GM12878 (cell line): Measurements from ENCODE around the gene SIGLEC11. TPM values are rescaled to one million over a fixed set of nuclear protein-coding genes. Genes with fewer than 3 reads are reported as not detected.

ENCODE experiments used
- ATAC-seq: fragments of 200-7000 bp; cut with Tn5 transposase; 3 replicates; pipeline ENCODE4 v1.9.1; 2020; ENCODE audit warnings: mild to moderate bottlenecking, moderate library complexity
- BruUV-seq: library from RNA; stranded (reverse); fragments of 400-500 nt; replicated peaks from 2 replicates; lab custom pipeline; 2021; lab: Mats Ljungman, UMichigan
- CTCF ChIA-PET: fragments of 300-600 bp; sonication (Branson Sonifier 250); formaldehyde crosslinking; extraction: SDS; loops from one replicate; lab custom pipeline; 2021; ENCODE audit warnings: inconsistent platforms; lab: Yijun Ruan, JAX
- POLR2A ChIA-PET: fragments of 350-600 bp; formaldehyde crosslinking; extraction: SDS; loops from one replicate; lab custom pipeline; 2021; ENCODE audit warnings: inconsistent platforms; lab: Charles Lee
- RAD21 ChIA-PET: fragments of 300-600 bp; sonication (Branson Sonifier 250); formaldehyde crosslinking; loops from one replicate; lab custom pipeline; 2023; ENCODE audit warnings: antibody characterized with exemption; ENCODE audit not compliant: unreplicated experiment; lab: Charles Lee
- SMC1A ChIA-PET: fragments of 300-600 bp; sonication (Branson Sonifier 250); formaldehyde crosslinking; loops from one replicate; lab custom pipeline; 2023; ENCODE audit not compliant: unreplicated experiment, uncharacterized antibody; lab: Charles Lee
- DNase-seq: peaks from one replicate; pipeline ENCODE4 v3.0.0-alpha.2; 2011; ENCODE audit warnings: low read depth, low spot score
- FAIRE-seq: peaks from 3 replicates; lab custom pipeline; 2011; peaks lifted over from hg19 to GRCh38; lab: Jason Lieb, UNC
- H2AFZ ChIP-seq: 2 replicates; pipeline ENCODE4 v1.6.0; 2011; ENCODE audit warnings: low read depth, low read length, control low read depth; ENCODE audit not compliant: control insufficient read depth
- H3K27ac ChIP-seq: 2 replicates; pipeline ENCODE4 v1.5.1; 2011; ENCODE audit warnings: control low read depth; ENCODE audit not compliant: control insufficient read depth, insufficient read depth
- H3K27me3 ChIP-seq, 2 experiments: replicated peaks in 1 of 2; 2 replicates each; pipeline versions ENCODE4 v1.6.0 to v1.6.1; 2011; ENCODE audit warnings: low read length in 1 of 2; ENCODE audit not compliant: control insufficient read depth in 2 of 2, insufficient read depth in 2 of 2
- H3K36me3 ChIP-seq, 2 experiments: 2 replicates each; pipeline ENCODE4 v1.5.1; 2011; ENCODE audit warnings: low read length in 1 of 2; ENCODE audit not compliant: control insufficient read depth in 2 of 2, insufficient read depth in 2 of 2
- H3K4me1 ChIP-seq: 2 replicates; pipeline ENCODE4 v1.6.1; 2011; ENCODE audit warnings: mild to moderate bottlenecking, low read length, moderate library complexity, mixed read lengths; ENCODE audit not compliant: control insufficient read depth, insufficient read depth
- H3K4me2 ChIP-seq: 2 replicates; pipeline ENCODE4 v1.6.0; 2011; ENCODE audit warnings: control low read depth; ENCODE audit not compliant: control insufficient read depth, insufficient read depth
- H3K4me3 ChIP-seq: fragments of 200-600 bp; sonication (generic); 2 replicates; pipeline ENCODE4 v1.5.1; 2016
- H3K79me2 ChIP-seq: 2 replicates; pipeline ENCODE4 v1.6.0; 2011; ENCODE audit warnings: low read length; ENCODE audit not compliant: control insufficient read depth, insufficient read depth
- H3K9ac ChIP-seq: 2 replicates; pipeline ENCODE4 v1.8.0; 2011; ENCODE audit warnings: low read length, control low read depth, mixed read lengths; ENCODE audit not compliant: control insufficient read depth, insufficient read depth
- H3K9me3 ChIP-seq: replicated peaks from 3 replicates; pipeline ENCODE4 v1.5.1; 2011; ENCODE audit warnings: mild to moderate bottlenecking, low read length; ENCODE audit not compliant: control insufficient read depth, insufficient read depth
- H4K20me1 ChIP-seq: 2 replicates; pipeline ENCODE4 v1.6.0; 2011; ENCODE audit not compliant: control insufficient read depth, insufficient read depth
- BMI1 ChIP-seq: fragments of 450-650 bp; IDR thresholded peaks from 2 replicates; pipeline ENCODE4 v1.6.1; 2016; ENCODE audit warnings: mild to moderate bottlenecking, moderate library complexity, borderline replicate concordance
- CBX5 ChIP-seq: sonication (generic); IDR thresholded peaks from 2 replicates; pipeline ENCODE4 v1.6.1; 2016; ENCODE audit warnings: low read depth, moderate library complexity, mild to moderate bottlenecking, inconsistent platforms
- ETV6 ChIP-seq, 2 experiments: fragments of 450-650 bp in 1 of 2; IDR thresholded peaks in 1 of 2; conservative IDR thresholded peaks in 1 of 2; 2 replicates each; pipeline ENCODE4 v1.6.1; 2014; ENCODE audit warnings: antibody characterized with exemption in 1 of 2, borderline replicate concordance in 1 of 2, low read depth in 1 of 2, mild to moderate bottlenecking in 1 of 2, moderate library complexity in 1 of 2
- IRF4 ChIP-seq: IDR thresholded peaks from 2 replicates; pipeline ENCODE4 v1.6.1; 2011; ENCODE audit warnings: low read depth, low read length
- JUNB ChIP-seq: IDR thresholded peaks from 2 replicates; pipeline ENCODE4 v1.6.1; 2016; ENCODE audit warnings: antibody characterized with exemption, mild to moderate bottlenecking
- MAX ChIP-seq: IDR thresholded peaks from 2 replicates; pipeline ENCODE4 v1.6.1; 2012; ENCODE audit warnings: low read depth, low read length, improper control_type of control experiment
- MEF2B ChIP-seq: fragments of 450-650 bp; IDR thresholded peaks from 2 replicates; pipeline ENCODE4 v1.6.1; 2018; ENCODE audit warnings: mild to moderate bottlenecking, moderate library complexity; ENCODE audit not compliant: partially characterized antibody, poor library complexity, severe bottlenecking
- SMC3 ChIP-seq: IDR thresholded peaks from 2 replicates; pipeline ENCODE4 v1.6.1; 2011; ENCODE audit warnings: low read length, improper control_type of control experiment, borderline replicate concordance
- SPI1 ChIP-seq: IDR thresholded peaks from 2 replicates; pipeline ENCODE4 v1.6.1; 2011; ENCODE audit warnings: low read depth, mild to moderate bottlenecking, low read length, moderate library complexity, borderline replicate concordance; ENCODE audit not compliant: insufficient read depth
- SREBF1 ChIP-seq: IDR thresholded peaks from 2 replicates; pipeline ENCODE4 v1.6.1; 2012; ENCODE audit warnings: mild to moderate bottlenecking, low read length
- TCF7 ChIP-seq: IDR thresholded peaks from 2 replicates; pipeline ENCODE4 v1.6.1; 2014; ENCODE audit warnings: antibody characterized with exemption, borderline replicate concordance
- ZBED1 ChIP-seq: IDR thresholded peaks from 2 replicates; pipeline ENCODE4 v1.6.1; 2016; ENCODE audit warnings: borderline replicate concordance
- ZBTB4 ChIP-seq: fragments of 450-650 bp; formaldehyde crosslinking; IDR thresholded peaks from 2 replicates; pipeline ENCODE4 v1.4.0; 2022; ENCODE audit warnings: mild to moderate bottlenecking, moderate library complexity
- ZNF217 ChIP-seq: fragments of 450-650 bp; IDR thresholded peaks from 2 replicates; pipeline ENCODE4 v1.6.1; 2017; ENCODE audit warnings: antibody characterized with exemption, mild to moderate bottlenecking
- ZNF274 ChIP-seq: IDR thresholded peaks from one replicate; pipeline ENCODE4 v1.8.0; 2011; ENCODE audit not compliant: insufficient read length, insufficient read depth
- whole genome bisulfite sequencing: methylation state at CpG from one replicate; pipeline ENCODE4 v1.1.6; 2016; ENCODE audit warnings: low lambda C conversion rate; ENCODE audit not compliant: insufficient replicate concordance, insufficient coverage; ENCODE audit errors: missing lambda C conversion rate; 5-methylcytosine and 5-hydroxymethylcytosine counted together
- in situ Hi-C: fragments of 300-500 bp; cut with MboI; formaldehyde crosslinking; loops from 9 replicates; pipeline ENCODE4 v1.14.3; 2018; ENCODE audit warnings: mixed read lengths
- intact Hi-C: fragments of 100-400 bp; cut with micrococcal nuclease; formaldehyde crosslinking; loops from one replicate; pipeline ENCODE4 v1.14.2; 2022; ENCODE audit not compliant: unreplicated experiment
- polyA plus RNA-seq, 11 experiments: library from polyadenylated mRNA; depleted of rRNA in 4 of 11; unstranded in 6 of 11; stranded (reverse) in 5 of 11; fragments of >200 nt; fragmentation: Nextera tagmentation in 4 of 11; fragmentation: Illumina TruSeq in 1 of 11; extraction: Ambion mirVana in 4 of 11; extraction: Trizol in 1 of 11; gene quantifications; 1 replicate in 1 of 11; 2 replicates in 10 of 11; pipeline versions ENCODE4 v1.2.1 to v1.2.3, GENCODE V29; 2011 to 2016; ENCODE audit warnings: inconsistent platforms in 2 of 11, missing spikeins in 2 of 11, low read depth in 1 of 11
- total RNA-seq, 4 experiments: library from RNA; depleted of rRNA in 3 of 4; stranded (reverse); fragments of >200 nt in 3 of 4; fragmentation: Illumina TruSeq in 1 of 4; extraction: Trizol in 1 of 4; gene quantifications; 2 replicates each; pipeline versions ENCODE4 v1.2.1 to v1.2.3, GENCODE V29; 2013 to 2021
- TF ChIP-seq, protein P1 (sequence below): IDR thresholded peaks from 2 replicates; pipeline ENCODE4 v1.6.1; 2011; ENCODE audit warnings: borderline replicate concordance, low read depth, mild to moderate bottlenecking, moderate library complexity, low read length; ENCODE audit not compliant: insufficient read depth, poor library complexity, severe bottlenecking

Gene SIGLEC11
- total and polyA plus RNA-seq, 10 of the 15 experiments (the other 5 are each of a cell fraction or from before 2014, with no cell fraction given) = not detected

GRCh38 chr19:49933643-49934042, 27.3 kb downstream of the SIGLEC11 start (continued):
- TF ChIP-seq MAX = no peak
- no peak for TF ChIP-seq SMC3
- no peak for TF ChIP-seq ETV6 (conservative IDR thresholded peaks at IDR 0.05 in 1 of 2, IDR thresholded peaks at IDR 0.05 in 1 of 2; ENCODE audit: borderline replicate concordance in 1 of 2, low read depth in 1 of 2)
- TF ChIP-seq SPI1 = no peak
- no peak for TF ChIP-seq JUNB
- no peak for TF ChIP-seq SREBF1

- Histone ChIP-seq H3K36me3 (peaks cover 6 to 9% of the 10 kb centered on the region in 2 experiments; a peak in 3 of 4 replicates), H3K27ac (no peak overlapping the region), H3K9me3 (no peaks in the 10 kb centered on the region), H3K4me2 (no peak overlapping the region), H2AFZ (no peak overlapping the region), H3K27me3 (no peaks in the 10 kb centered on the region), H3K9ac (no peak overlapping the region), H3K79me2 (peaks cover 40% of the 10 kb centered on the region), H3K4me3 (no peak overlapping the region), H3K4me1 (peaks cover 6% of the 10 kb centered on the region), H4K20me1 (no peaks in the 10 kb centered on the region)
- ChIA-PET RAD21 (interaction anchor here (0.6 kb wide), 1 partner anchor 21 kb away, joined by 3 read pairs; no protein-coding TSS in a partner anchor), POLR2A (interaction anchor here (0.8 kb wide), 1 partner anchor 21 kb away, joined by 5 read pairs; no protein-coding TSS in a partner anchor), SMC1A (interaction anchor here (1.2 kb wide), 1 partner anchor 21 kb away, joined by 3 read pairs; no protein-coding TSS in a partner anchor), CTCF (interaction anchor here (0.6 to 0.7 kb wide), 2 partner anchors 47 to 51 kb away, joined by 3 read pairs; no protein-coding TSS in a partner anchor)
- 82% methylated on average over 25 of the region's 25 CpGs for WGBS
- intact Hi-C loops (no loop called here), in situ Hi-C loops (loop anchor here (10.0 kb wide), 1 partner anchor 202 kb away; no protein-coding TSS in a partner anchor)
- no TSS peak for BruUV-seq
- ATAC-seq (no peak), FAIRE-seq (no peak), DNase-seq (no peak)
- TF ChIP-seq CBX5 (no peak), ZBTB4 (no peak), ZNF274 (no peak), MEF2B (no peak), TCF7 (no peak), BMI1 (no peak), ZNF217 (no peak), IRF4 (no peak), ZBED1 (0 out of 2 replicates have a peak, but pooled peaks have one; percentile 4)
- TF ChIP-seq, protein P1, sequence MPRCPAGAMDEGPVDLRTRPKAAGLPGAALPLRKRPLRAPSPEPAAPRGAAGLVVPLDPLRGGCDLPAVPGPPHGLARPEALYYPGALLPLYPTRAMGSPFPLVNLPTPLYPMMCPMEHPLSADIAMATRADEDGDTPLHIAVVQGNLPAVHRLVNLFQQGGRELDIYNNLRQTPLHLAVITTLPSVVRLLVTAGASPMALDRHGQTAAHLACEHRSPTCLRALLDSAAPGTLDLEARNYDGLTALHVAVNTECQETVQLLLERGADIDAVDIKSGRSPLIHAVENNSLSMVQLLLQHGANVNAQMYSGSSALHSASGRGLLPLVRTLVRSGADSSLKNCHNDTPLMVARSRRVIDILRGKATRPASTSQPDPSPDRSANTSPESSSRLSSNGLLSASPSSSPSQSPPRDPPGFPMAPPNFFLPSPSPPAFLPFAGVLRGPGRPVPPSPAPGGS = no peak
These were observed 28.2 kb downstream of the SIGLEC11 start for GRCh38 chr19:49932731-49933131.
